ENCODE measurements around the gene PICK1. TPM values are rescaled to one million over a fixed set of nuclear protein-coding genes. Genes with fewer than 3 reads are reported as not detected.

Gene PICK1
- total RNA-seq, 1 donor from 2014 or later = 74.3 TPM

DNA sequence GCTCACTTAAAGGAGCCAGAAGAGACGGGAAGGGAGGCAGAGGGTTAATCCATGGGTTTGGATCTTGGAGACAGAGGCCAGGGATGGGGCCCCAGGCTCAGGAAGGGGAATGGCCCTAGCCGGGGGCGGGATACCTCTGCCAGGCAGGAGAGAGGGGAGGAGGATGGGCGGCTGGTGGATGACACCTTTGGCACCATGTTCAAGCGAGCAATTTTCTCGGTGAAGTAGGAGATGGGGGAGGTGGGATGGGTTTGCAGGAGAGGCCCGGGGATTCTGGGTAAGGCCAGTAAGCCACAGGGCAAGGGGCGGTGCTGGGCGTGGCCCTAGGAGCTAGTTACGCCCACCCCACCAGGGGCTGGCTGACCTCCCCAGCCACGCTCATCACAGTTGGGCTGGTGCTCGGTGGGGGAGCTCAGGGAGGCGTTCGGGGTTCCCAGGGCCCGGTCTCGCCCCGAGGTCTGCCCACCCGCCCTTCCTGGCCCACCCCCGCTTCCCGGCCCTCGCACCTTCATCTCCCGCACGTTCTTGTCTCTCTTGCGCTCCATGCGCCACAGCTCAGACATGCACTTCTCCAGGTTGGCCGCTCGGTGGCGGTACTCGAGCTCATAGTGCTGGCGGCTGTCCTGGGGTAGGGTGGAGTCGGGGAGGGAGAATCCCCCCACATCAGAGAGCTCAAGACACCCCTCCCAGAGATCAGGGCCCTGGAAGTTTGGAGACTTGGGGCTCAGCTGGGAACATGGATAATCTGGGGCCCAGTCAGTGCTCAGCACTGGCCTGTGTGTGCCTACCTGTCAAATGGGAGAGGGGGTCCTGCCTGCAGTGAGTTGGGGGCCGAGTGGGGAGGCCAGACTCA is 40.6 kb downstream of the PICK1 start:
- TF ChIP-seq, protein P1, sequence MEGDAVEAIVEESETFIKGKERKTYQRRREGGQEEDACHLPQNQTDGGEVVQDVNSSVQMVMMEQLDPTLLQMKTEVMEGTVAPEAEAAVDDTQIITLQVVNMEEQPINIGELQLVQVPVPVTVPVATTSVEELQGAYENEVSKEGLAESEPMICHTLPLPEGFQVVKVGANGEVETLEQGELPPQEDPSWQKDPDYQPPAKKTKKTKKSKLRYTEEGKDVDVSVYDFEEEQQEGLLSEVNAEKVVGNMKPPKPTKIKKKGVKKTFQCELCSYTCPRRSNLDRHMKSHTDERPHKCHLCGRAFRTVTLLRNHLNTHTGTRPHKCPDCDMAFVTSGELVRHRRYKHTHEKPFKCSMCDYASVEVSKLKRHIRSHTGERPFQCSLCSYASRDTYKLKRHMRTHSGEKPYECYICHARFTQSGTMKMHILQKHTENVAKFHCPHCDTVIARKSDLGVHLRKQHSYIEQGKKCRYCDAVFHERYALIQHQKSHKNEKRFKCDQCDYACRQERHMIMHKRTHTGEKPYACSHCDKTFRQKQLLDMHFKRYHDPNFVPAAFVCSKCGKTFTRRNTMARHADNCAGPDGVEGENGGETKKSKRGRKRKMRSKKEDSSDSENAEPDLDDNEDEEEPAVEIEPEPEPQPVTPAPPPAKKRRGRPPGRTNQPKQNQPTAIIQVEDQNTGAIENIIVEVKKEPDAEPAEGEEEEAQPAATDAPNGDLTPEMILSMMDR (IDR thresholded peaks at IDR 0.05; ENCODE audit: unreplicated experiment) = peak; percentile 62
- peak overlapping the region; percentile 53 for H3K27ac Mint-ChIP-seq

GRCh38 chr22:38098410-38099249 is 41.4 kb downstream of the PICK1 start:
- TF ChIP-seq, protein P1 (IDR thresholded peaks at IDR 0.05; ENCODE audit: unreplicated experiment) = no peak
- no peaks in the 10 kb centered on the region for H3K27me3 Mint-ChIP-seq (ENCODE audit: low read depth)
- no peak overlapping the region for H3K4me3 Mint-ChIP-seq
- no peaks in the 10 kb centered on the region for H3K9me3 Mint-ChIP-seq
- no peak for DNase-seq (ENCODE audit: low spot score in 2 of 2, unreplicated experiment in 2 of 2)
- H3K27ac Mint-ChIP-seq = peak overlapping the region; percentile 32
- peaks cover 16% of the 10 kb centered on the region for H3K4me1 Mint-ChIP-seq
- peaks cover 4% of the 10 kb centered on the region for H3K36me3 Mint-ChIP-seq

More for the DNA sequence above, 40.6 kb downstream of the PICK1 start:
- Mint-ChIP-seq H3K36me3 (peaks cover 4% of the 10 kb centered on the region), H3K4me3 (peak overlapping the region; percentile 44), H3K4me1 (peaks cover 16% of the 10 kb centered on the region), H3K27me3 (ENCODE audit: low read depth) (no peaks in the 10 kb centered on the region), H3K9me3 (no peaks in the 10 kb centered on the region)
- DNase-seq (ENCODE audit: low spot score in 2 of 2, unreplicated experiment in 2 of 2) = no peak

- Mint-ChIP-seq H3K4me1 (peaks cover 2% of the 10 kb centered on the region), H3K27me3 (ENCODE audit: low read depth) (no peaks in the 10 kb centered on the region), H3K27ac (no peak overlapping the region), H3K36me3 (peaks cover 1% of the 10 kb centered on the region), H3K9me3 (no peaks in the 10 kb centered on the region), H3K4me3 (no peak overlapping the region)
- no peak for DNase-seq (ENCODE audit: low spot score in 2 of 2, unreplicated experiment in 2 of 2)
- TF ChIP-seq, protein P1 (IDR thresholded peaks at IDR 0.05; ENCODE audit: unreplicated experiment) = no peak
These were observed 46.4 kb downstream of the PICK1 start for GRCh38 chr22:38103641-38104040.

DNA sequence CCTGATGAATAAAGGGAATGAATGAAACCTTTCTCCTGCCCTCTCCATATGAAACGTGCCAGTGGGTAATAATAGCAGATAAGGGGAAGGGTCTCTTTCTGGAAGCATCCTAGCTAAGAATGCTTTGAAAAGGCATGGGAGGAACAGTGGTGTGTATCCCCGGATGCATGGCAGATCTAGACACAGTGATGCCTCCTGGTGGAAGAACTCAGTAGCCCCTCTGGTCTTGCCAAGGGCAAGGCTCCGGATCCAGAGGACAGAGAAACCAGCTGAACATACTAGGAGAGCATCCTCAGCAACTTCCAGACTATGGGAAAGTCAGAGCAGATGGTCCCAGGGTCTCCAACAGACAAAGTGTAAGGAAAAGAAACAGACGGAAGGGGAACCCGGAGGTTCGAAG is 46.9 kb downstream of the PICK1 start:
- DNase-seq (ENCODE audit: low spot score in 2 of 2, unreplicated experiment in 2 of 2) = no peak
- H3K27me3 Mint-ChIP-seq (ENCODE audit: low read depth) = no peaks in the 10 kb centered on the region
- H3K4me1 Mint-ChIP-seq = no peaks in the 10 kb centered on the region
- no peak overlapping the region for H3K4me3 Mint-ChIP-seq
- peaks cover 1% of the 10 kb centered on the region for H3K36me3 Mint-ChIP-seq
- H3K27ac Mint-ChIP-seq = no peak overlapping the region
- TF ChIP-seq, protein P1 (IDR thresholded peaks at IDR 0.05; ENCODE audit: unreplicated experiment) = no peak
- no peaks in the 10 kb centered on the region for H3K9me3 Mint-ChIP-seq

DNA sequence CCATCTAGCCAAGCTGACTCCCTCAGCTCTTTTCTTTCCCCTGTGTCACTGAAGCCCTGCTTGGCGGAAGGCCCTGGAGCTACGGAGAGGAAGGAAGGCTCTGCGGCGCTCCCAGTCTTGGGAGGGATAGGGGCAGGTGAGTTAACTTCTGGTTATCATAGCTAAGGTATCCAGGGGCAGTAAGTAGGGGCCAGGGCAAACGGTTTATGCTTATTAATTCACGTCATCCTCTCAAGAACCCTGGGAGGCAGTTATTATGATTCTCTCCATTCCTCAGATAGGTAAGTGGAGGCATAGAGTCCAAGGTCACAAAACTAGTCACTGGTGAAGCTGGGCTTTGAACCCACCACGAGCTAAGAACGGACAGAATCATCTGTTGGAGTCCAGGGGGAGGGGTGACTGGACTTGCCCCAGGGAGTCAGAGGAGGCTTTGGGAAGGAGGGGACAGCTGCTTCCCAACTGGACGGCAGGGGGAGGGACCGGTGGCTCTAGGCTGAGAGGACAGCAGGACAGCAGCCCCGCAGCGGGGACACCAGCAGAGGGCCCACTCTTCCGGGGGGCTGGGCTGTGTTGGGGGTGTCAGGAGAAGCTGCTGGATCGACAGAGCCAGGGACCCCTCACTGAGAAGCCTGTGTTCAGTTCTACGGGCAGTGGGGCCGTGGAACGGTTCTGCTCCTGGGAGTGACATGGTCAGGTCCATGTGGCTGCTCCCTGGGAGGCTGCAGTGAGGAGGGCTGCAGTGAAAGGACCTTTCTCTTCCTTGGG is 49.8 kb downstream of the PICK1 start:
- H3K27ac Mint-ChIP-seq = no peak overlapping the region
- no peaks in the 10 kb centered on the region for H3K4me1 Mint-ChIP-seq
- DNase-seq (ENCODE audit: low spot score in 2 of 2, unreplicated experiment in 2 of 2) = no peak
- TF ChIP-seq, protein P1 (IDR thresholded peaks at IDR 0.05; ENCODE audit: unreplicated experiment) = no peak
- no peaks in the 10 kb centered on the region for H3K27me3 Mint-ChIP-seq (ENCODE audit: low read depth)
- H3K4me3 Mint-ChIP-seq = no peak overlapping the region
- peaks cover 1% of the 10 kb centered on the region for H3K36me3 Mint-ChIP-seq
- no peaks in the 10 kb centered on the region for H3K9me3 Mint-ChIP-seq

All from mesothelial cell of epicardium (in vitro differentiated cells).